Measurements from ENCODE around the gene NDUFS2. TPM values are rescaled to one million over a fixed set of nuclear protein-coding genes. Genes with fewer than 3 reads are reported as not detected.

NDUFS2 gene
- total and polyA plus RNA-seq, 11 donors = 157 to 460 (median 289) TPM

DNA sequence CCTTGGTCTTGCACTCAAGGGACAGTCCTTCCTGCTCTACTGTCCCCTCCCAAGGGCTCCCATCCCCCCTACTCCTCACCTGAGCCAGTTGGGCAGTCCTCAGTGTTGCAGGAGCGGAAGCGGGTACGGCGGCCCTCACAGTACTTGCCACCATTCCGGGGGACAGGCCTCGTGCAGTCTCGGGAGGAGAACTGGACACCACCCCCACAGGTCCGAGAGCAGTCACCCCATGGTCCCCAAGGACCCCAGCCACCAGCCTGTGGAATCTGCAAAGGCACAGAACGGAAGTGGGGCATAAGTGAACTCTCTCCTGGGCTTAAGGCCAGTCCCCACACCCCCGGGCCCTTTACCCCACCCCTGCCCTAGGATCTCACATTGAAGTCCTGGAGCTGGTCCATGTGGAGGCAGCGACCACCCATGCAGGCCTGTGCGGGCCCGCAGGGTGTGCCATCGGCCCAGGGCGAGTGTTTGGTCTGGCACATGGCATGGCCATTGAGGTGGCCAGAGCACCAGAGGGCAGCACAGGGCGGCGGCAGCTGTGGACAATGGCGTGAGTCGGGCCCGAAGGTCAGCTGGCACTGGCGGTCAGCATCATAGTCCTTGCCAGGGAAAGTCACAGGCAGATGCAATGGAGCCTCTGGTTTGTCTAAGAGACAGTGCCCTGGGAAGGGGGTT, 8.5 kb upstream of the NDUFS2 start:
- intact Hi-C loops (cut with DNase I) = loop anchor here in 4 of 10 donors (5.0 to 10.0 kb wide), 3 partner anchors 34 to 191 kb away; partner anchors contain the start of gene TOMM40L (in 1 of the 4)
- H3K36me3 ChIP-seq = peaks cover 0 to 51% (median 7%) of the 10 kb centered on the region in 9 donors
- no peaks in the 10 kb centered on the region for H3K27me3 ChIP-seq
- peaks cover 0 to 68% (median 41%) of the 10 kb centered on the region in 12 donors for H3K4me1 ChIP-seq
- H3K9me3 ChIP-seq = no peaks in the 10 kb centered on the region
- H3K4me3 ChIP-seq = peak overlapping the region in 3 of 12 donors; percentile 56 to 62 (median 60)
- no peak for TF ChIP-seq POLR2A (IDR thresholded peaks at IDR 0.05)
- TF ChIP-seq, protein P1, sequence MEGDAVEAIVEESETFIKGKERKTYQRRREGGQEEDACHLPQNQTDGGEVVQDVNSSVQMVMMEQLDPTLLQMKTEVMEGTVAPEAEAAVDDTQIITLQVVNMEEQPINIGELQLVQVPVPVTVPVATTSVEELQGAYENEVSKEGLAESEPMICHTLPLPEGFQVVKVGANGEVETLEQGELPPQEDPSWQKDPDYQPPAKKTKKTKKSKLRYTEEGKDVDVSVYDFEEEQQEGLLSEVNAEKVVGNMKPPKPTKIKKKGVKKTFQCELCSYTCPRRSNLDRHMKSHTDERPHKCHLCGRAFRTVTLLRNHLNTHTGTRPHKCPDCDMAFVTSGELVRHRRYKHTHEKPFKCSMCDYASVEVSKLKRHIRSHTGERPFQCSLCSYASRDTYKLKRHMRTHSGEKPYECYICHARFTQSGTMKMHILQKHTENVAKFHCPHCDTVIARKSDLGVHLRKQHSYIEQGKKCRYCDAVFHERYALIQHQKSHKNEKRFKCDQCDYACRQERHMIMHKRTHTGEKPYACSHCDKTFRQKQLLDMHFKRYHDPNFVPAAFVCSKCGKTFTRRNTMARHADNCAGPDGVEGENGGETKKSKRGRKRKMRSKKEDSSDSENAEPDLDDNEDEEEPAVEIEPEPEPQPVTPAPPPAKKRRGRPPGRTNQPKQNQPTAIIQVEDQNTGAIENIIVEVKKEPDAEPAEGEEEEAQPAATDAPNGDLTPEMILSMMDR (IDR thresholded peaks at IDR 0.05) = no peak
- WGBS, 4 donors = 73 to 86% (median 76%) methylated on average over 9 to 21 of the region's 21 CpGs
- H3K27ac ChIP-seq = peak overlapping the region in 6 of 12 donors; percentile 1 to 98 (median 68)
- ATAC-seq (no peak), DNase-seq (peak in 1 of 5 donors; percentile 58)

DNA sequence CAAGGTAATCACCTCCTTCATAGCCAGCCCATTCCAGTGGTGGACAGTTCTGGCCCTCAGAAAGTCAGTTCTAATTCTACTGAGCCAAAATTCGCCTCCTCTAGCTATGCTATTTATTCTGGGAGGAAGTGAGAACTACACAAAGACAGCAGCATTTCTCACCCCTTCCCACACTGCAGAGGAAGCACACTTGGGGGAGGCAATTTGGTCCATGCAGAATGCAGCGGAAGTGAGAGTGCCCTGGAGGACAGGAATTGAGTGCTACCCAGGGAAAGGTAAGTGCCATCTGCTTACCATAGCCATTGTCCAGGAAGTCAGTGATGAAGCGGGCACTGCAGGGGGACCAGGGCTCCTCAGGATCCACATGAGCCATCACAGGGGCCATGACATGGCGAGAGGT, 7.0 kb upstream of the NDUFS2 start:
- intact Hi-C loops (cut with DNase I) = loop anchor here in 1 of 10 donors (10.0 kb wide), 1 partner anchor 190 kb away; no protein-coding TSS in a partner anchor
- Histone ChIP-seq H3K9me3 (no peaks in the 10 kb centered on the region), H3K36me3 (peaks cover 0 to 51% (median 7%) of the 10 kb centered on the region in 9 donors), H3K4me3 (peak overlapping the region in 9 of 12 donors; percentile 3 to 62 (median 22)), H3K27ac (peak overlapping the region in 5 of 12 donors; percentile 1 to 98 (median 81)), H3K27me3 (no peaks in the 10 kb centered on the region), H3K4me1 (peaks cover 0 to 76% (median 56%) of the 10 kb centered on the region in 12 donors)
- ATAC-seq (no peak), DNase-seq (no peak)
- TF ChIP-seq POLR2A (IDR thresholded peaks at IDR 0.05) = no peak
- TF ChIP-seq, protein P1 (IDR thresholded peaks at IDR 0.05) = no peak
- WGBS, 4 donors = 71 to 82% (median 78%) methylated on average over 4 of the region's 4 CpGs

DNA sequence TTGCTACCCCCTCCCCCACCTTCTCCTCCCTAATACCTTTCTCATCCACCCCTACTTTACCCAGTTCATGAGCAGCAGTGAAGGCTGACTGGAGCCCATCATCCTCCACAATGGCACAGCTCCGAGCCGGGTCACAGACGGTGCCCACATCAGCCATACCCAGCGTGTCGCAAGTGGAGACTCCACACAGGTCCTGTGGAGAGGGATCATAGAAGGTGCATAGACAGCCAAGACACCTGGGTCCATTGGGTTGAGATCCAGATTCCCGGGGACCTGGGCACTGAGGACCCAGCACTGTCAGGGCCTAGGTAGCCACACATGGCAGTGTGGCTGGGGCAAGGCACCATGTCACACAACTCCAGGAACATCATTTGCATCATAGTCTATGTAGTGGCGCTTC, 6.1 kb upstream of the NDUFS2 start:
- DNase-seq (no peak), ATAC-seq (no peak)
- TF ChIP-seq POLR2A (IDR thresholded peaks at IDR 0.05) = no peak
- TF ChIP-seq, protein P1 (IDR thresholded peaks at IDR 0.05) = no peak
- Histone ChIP-seq H3K4me1 (peaks cover 0 to 86% (median 64%) of the 10 kb centered on the region in 12 donors), H3K4me3 (peak overlapping the region in 11 of 12 donors; percentile 34 to 62 (median 56)), H3K9me3 (no peaks in the 10 kb centered on the region), H3K36me3 (peaks cover 0 to 46% (median 4%) of the 10 kb centered on the region in 9 donors), H3K27me3 (no peaks in the 10 kb centered on the region), H3K27ac (peak overlapping the region in 9 of 12 donors; percentile 93 to 99 (median 96))
- WGBS, 4 donors = 88 to 89% (median 89%) methylated on average over 6 to 7 of the region's 7 CpGs
- intact Hi-C loops (cut with DNase I) = loop anchor here in 1 of 10 donors (10.0 kb wide), 1 partner anchor 189 kb away; no protein-coding TSS in a partner anchor
